Measurements from ENCODE around the gene YBX3.

DNA sequence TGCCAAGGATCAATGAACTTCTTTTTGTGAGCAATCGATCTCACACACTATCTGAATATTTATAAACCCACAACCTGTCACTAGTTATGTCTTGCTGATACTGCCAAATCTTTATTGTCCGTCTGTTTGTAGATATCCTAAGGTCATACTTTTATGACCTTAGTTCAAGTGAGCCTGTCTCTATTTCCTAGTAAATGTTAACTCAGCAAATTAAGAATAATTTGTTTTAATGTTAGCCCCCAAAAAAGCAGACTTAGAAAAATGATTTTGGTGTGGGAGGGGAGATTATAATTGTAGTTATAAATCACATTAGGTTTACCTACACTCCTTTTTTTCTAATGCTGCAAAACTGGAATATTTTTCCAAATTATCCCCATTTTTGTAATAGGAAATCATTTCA, 58.6 kb downstream of the YBX3 start:
- TF ChIP-seq, protein P1, sequence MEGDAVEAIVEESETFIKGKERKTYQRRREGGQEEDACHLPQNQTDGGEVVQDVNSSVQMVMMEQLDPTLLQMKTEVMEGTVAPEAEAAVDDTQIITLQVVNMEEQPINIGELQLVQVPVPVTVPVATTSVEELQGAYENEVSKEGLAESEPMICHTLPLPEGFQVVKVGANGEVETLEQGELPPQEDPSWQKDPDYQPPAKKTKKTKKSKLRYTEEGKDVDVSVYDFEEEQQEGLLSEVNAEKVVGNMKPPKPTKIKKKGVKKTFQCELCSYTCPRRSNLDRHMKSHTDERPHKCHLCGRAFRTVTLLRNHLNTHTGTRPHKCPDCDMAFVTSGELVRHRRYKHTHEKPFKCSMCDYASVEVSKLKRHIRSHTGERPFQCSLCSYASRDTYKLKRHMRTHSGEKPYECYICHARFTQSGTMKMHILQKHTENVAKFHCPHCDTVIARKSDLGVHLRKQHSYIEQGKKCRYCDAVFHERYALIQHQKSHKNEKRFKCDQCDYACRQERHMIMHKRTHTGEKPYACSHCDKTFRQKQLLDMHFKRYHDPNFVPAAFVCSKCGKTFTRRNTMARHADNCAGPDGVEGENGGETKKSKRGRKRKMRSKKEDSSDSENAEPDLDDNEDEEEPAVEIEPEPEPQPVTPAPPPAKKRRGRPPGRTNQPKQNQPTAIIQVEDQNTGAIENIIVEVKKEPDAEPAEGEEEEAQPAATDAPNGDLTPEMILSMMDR (IDR thresholded peaks at IDR 0.05 in 8 of 11, conservative IDR thresholded peaks at IDR 0.05 in 3 of 11) = no peak
- TF ChIP-seq POLR2A (IDR thresholded peaks at IDR 0.05) = no peak
- TF ChIP-seq POLR2AphosphoS5 (IDR thresholded peaks at IDR 0.05) = no peak
